Lower leg skin (tissue), 4 donors: Measurements from ENCODE around the gene PMF1. TPM values are rescaled to one million over a fixed set of nuclear protein-coding genes. Genes with fewer than 3 reads are reported as not detected.

ENCODE experiments used
- DNase-seq, 2 donors: peaks; one replicate each; pipeline ENCODE4 v3.0.0-alpha.2; 2019; ENCODE audit warnings: low spot score in 2 of 2
- H3K4me3 ChIP-seq: fragments of 200-600 bp; sonication (generic); 2 replicates; pipeline ENCODE4 v1.5.1; 2017; ENCODE audit warnings: mild to moderate bottlenecking, low read depth; ENCODE audit not compliant: poor library complexity, severe bottlenecking
- POLR2A ChIP-seq, 2 donors: fragments of 450-650 bp; IDR thresholded peaks; one replicate each; pipeline ENCODE4 v1.6.1; 2016 to 2017; ENCODE audit warnings: antibody characterized with exemption in 2 of 2, mild to moderate bottlenecking in 1 of 2, moderate library complexity in 1 of 2
- WGBS, 2 donors: methylation state at CpG; one replicate each; pipeline ENCODE4 v1.1.5; 2018; 5-methylcytosine and 5-hydroxymethylcytosine counted together
- intact Hi-C: fragments of 100-400 bp; cut with DNase I; formaldehyde crosslinking; loops from one replicate; pipeline ENCODE4 v1.15.0; 2023; ENCODE audit warnings: low total_unique reads
- total RNA-seq, 4 donors: library from RNA; depleted of rRNA; stranded (reverse); fragments of >200 nt; gene quantifications; one replicate each; pipeline ENCODE4 v1.1.0, GENCODE V29; 2016
- TF ChIP-seq, protein P1 (sequence below), 3 donors: fragments of 450-650 bp; IDR thresholded peaks; one replicate each; pipeline ENCODE4 v1.5.1; 2016; ENCODE audit warnings: antibody characterized with exemption in 3 of 3, mild to moderate bottlenecking in 3 of 3, moderate library complexity in 2 of 3

PMF1 gene
- total RNA-seq, 4 donors from 2014 or later = 62.9 to 83.6 (median 71.1) TPM

DNA sequence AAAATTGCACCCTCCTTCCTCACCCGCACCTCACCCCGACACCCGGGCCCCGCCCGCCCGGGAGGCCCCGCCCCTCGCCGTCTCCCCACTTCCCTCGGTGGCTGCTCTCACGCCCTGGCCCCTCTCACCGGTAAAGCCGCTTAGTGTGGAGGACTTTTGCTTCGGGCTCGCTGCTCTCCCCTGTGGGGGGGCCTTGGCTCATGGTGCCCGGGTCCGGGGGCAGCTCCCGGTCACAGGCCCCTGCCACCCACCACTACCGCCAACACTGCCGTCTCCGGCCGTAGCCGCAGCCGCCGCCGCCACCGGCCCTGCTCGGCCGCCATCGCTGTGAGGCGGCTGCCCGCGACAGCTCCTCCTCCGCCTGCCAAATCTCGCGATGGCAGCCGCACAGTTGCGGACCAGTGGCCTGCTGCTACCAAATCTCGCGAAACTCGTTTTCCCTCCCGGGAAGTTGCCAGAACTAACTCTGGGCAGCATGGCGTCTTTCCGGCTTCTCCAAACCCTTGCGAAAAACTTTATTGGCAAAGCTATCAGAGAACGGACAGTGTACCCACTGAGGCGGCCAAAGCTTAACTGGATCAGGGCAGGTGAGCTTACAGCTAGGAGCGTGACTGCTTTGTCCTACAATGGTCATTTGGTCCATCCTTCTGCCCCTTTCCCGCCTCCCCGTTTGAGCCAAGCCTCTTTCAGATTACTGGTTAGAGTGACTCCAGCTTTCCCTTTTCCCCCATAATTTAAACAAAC, 69.8 kb downstream of the PMF1 start, which contains the start of gene SMG5:
SMG5 (minus strand) TSS at position 347 of the 744 bp plus-strand sequence; CDS start at position 202, 145 bp downstream.
- TF ChIP-seq POLR2A (IDR thresholded peaks at IDR 0.05) = peak in 1 of 2 donors; percentile 49
- TF ChIP-seq, protein P1, sequence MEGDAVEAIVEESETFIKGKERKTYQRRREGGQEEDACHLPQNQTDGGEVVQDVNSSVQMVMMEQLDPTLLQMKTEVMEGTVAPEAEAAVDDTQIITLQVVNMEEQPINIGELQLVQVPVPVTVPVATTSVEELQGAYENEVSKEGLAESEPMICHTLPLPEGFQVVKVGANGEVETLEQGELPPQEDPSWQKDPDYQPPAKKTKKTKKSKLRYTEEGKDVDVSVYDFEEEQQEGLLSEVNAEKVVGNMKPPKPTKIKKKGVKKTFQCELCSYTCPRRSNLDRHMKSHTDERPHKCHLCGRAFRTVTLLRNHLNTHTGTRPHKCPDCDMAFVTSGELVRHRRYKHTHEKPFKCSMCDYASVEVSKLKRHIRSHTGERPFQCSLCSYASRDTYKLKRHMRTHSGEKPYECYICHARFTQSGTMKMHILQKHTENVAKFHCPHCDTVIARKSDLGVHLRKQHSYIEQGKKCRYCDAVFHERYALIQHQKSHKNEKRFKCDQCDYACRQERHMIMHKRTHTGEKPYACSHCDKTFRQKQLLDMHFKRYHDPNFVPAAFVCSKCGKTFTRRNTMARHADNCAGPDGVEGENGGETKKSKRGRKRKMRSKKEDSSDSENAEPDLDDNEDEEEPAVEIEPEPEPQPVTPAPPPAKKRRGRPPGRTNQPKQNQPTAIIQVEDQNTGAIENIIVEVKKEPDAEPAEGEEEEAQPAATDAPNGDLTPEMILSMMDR (IDR thresholded peaks at IDR 0.05) = no peak
- 1% methylated on average over 36 to 38 of the region's 50 CpGs for WGBS, 2 donors
- peak within 1 kb of the TSS; percentile 84 for H3K4me3 ChIP-seq
- intact Hi-C loops = no loop called here
- peak; percentile 96 to 99 for DNase-seq

GRCh38 chr1:156283521-156283920, 70.7 kb downstream of the PMF1 start:
- no peak for DNase-seq
- intact Hi-C loops = no loop called here
- no peak for TF ChIP-seq POLR2A (IDR thresholded peaks at IDR 0.05)
- H3K4me3 ChIP-seq = no peak overlapping the region
- WGBS, 2 donors = 70 to 78% methylated on average over 1 of the region's 1 CpG

DNA sequence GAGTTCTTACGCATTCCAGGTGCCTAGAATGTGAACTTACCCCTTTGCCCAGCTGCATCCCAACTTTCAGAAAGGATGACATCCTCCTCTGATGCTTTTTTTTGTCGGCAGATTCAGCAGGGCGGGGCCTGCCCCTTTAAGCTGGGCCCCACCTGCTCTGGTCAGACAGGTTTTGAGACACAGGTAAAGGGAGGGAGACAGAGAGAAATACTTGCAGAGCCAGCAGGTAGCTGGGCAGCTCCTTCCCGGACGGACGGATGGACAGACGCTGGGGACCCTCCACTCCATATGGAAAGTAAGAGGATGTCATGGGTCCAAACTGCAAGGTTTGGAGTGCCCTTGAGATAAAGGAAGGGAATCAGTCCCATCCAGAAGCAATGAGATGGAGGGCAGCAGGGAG, 71.3 kb downstream of the PMF1 start, which contains the start of gene TMEM79:
TMEM79 (plus strand) TSS at position 214 of the 400 bp plus-strand sequence. CDS start 902 bp downstream, outside the sequence.
- intact Hi-C loops = no loop called here
- no peak for DNase-seq
- peak within 1 kb of the TSS; percentile 84 for H3K4me3 ChIP-seq
- 55 to 73% methylated on average over 7 of the region's 7 CpGs for WGBS, 2 donors
- no peak for TF ChIP-seq POLR2A (IDR thresholded peaks at IDR 0.05)
- TF ChIP-seq, protein P1 (IDR thresholded peaks at IDR 0.05) = no peak

- H3K4me3 ChIP-seq = no peak overlapping the region
- intact Hi-C loops = no loop called here
These were observed 72.0 kb downstream of the PMF1 start for GRCh38 chr1:156284757-156285156.

DNA sequence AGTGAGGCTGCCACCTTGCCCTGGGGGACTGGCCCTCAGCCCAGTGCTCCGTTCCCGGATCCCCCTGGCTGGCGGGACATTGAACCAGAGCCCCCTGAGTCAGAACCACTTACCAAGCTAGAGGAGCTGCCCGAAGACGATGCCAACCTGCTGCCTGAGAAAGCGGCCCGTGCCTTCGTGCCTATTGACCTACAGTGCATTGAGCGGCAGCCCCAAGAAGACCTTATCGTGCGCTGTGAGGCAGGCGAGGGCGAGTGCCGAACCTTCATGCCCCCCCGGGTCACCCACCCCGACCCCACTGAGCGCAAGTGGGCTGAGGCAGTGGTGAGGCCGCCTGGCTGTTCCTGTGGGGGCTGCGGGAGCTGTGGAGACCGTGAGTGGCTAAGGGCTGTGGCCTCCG, 72.6 kb downstream of the PMF1 start:
- intact Hi-C loops = no loop called here
- TF ChIP-seq, protein P1 (IDR thresholded peaks at IDR 0.05) = no peak
- no peak for TF ChIP-seq POLR2A (IDR thresholded peaks at IDR 0.05)
- H3K4me3 ChIP-seq = no peak overlapping the region
- DNase-seq = no peak
- 72 to 86% methylated on average over 15 to 21 of the region's 21 CpGs for WGBS, 2 donors

More at GRCh38 chr1:156284757-156285156, 72.0 kb downstream of the PMF1 start:
- no peak for DNase-seq
- TF ChIP-seq POLR2A (IDR thresholded peaks at IDR 0.05) = no peak
- TF ChIP-seq, protein P1 (IDR thresholded peaks at IDR 0.05) = no peak
- WGBS, 2 donors = 39 to 41% methylated on average over 4 of the region's 4 CpGs

DNA sequence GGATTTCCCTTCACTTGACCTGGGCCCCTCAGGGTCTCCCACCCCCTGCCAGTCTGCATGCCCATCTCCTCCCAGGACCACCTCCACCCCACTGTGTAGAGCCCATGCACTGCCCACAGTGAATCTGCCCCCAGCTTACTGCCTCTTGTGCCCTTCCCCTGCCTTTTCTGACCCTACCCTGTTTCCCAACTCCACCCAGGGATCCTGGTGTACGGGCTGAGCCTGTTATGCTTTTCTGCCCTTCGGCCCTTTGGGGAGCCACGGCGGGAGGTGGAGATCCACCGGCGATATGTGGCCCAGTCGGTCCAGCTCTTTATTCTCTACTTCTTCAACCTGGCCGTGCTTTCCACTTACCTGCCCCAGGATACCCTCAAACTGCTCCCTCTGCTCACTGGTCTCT, 73.3 kb downstream of the PMF1 start:
- DNase-seq = no peak
- no peak for TF ChIP-seq POLR2A (IDR thresholded peaks at IDR 0.05)
- TF ChIP-seq, protein P1 (IDR thresholded peaks at IDR 0.05) = no peak
- 69 to 74% methylated on average over 8 of the region's 8 CpGs for WGBS, 2 donors
- intact Hi-C loops = no loop called here
- no peak overlapping the region for H3K4me3 ChIP-seq

Other genes starting within 250 kb of the PMF1 start
- gene ARHGEF2, start 234.5 kb upstream of the PMF1 start, total RNA-seq = 10 to 100 TPM; 18.7 to 35.5 (median 28.3) TPM
- gene SSR2, start 192.1 kb upstream of the PMF1 start, total RNA-seq = 100 to 1,000 TPM; 113 to 215 (median 185) TPM
- 10 to 100 TPM; 19.8 to 31.0 (median 26.9) TPM for gene UBQLN4, start 159.2 kb upstream of the PMF1 start, total RNA-seq
- 10 to 100 TPM; 41.8 to 64.5 (median 47.4) TPM for gene LAMTOR2, start 158.2 kb upstream of the PMF1 start, total RNA-seq
- 100 to 1,000 TPM; 211 to 281 (median 251) TPM for gene RAB25, start 151.8 kb upstream of the PMF1 start, total RNA-seq
- gene MEX3A, start 130.5 kb upstream of the PMF1 start, total RNA-seq = 1 to 10 TPM in 1 of 4 donors, under 1 TPM in 3; 0.21 to 1.1 (median 0.67) TPM
- 100 to 1,000 TPM; 530 to 611 (median 555) TPM for gene LMNA, start 98.3 kb upstream of the PMF1 start, total RNA-seq
- gene SEMA4A, start 59.4 kb upstream of the PMF1 start, total RNA-seq = 10 to 100 TPM; 30.5 to 45.4 (median 41.4) TPM
- 10 to 100 TPM; 11.3 to 15.3 (median 13.3) TPM for gene SLC25A44, start 18.9 kb upstream of the PMF1 start, total RNA-seq
- 1 to 10 TPM in 1 of 4 donors, under 1 TPM in 2, not detected in 1; 0.36 to 3.4 (median 0.69) TPM for gene BGLAP, start 29.2 kb downstream of the PMF1 start, total RNA-seq
- gene PAQR6, start 35.0 kb downstream of the PMF1 start, total RNA-seq = 1 to 10 TPM; 2.0 to 8.4 (median 4.6) TPM
- gene SMG5, start 69.8 kb downstream of the PMF1 start, total RNA-seq = 10 to 100 TPM; 56.9 to 88.4 (median 61.0) TPM
- 100 to 1,000 TPM in 2 of 4 donors, 10 to 100 TPM in 2; 96.9 to 111 (median 101) TPM for gene TMEM79, start 71.3 kb downstream of the PMF1 start, total RNA-seq
- gene GLMP, start 82.7 kb downstream of the PMF1 start, total RNA-seq = 10 to 100 TPM; 21.9 to 49.1 (median 34.5) TPM
- not detected for gene VHLL, start 86.3 kb downstream of the PMF1 start, total RNA-seq
- gene CCT3, start 125.3 kb downstream of the PMF1 start, total RNA-seq = 100 to 1,000 TPM; 119 to 202 (median 150) TPM
- 1 to 10 TPM in 1 of 4 donors, not detected in 3; 3.2 TPM for gene TSACC, start 125.5 kb downstream of the PMF1 start, total RNA-seq
- 10 to 100 TPM in 1 of 4 donors, 1 to 10 TPM in 3; 3.5 to 14.2 (median 9.3) TPM for gene RHBG, start 156.2 kb downstream of the PMF1 start, total RNA-seq